Neutrophil (primary cell): ENCODE results near the gene ZNF823.

Experiments used
- H3K27ac ChIP-seq: fragments of 200-600 bp; sonication (generic); 2 replicates; pipeline ENCODE4 v1.5.1; 2016; ENCODE audit warnings: mild to moderate bottlenecking, moderate library complexity
- H3K27me3 ChIP-seq: fragments of 200-600 bp; sonication (generic); 2 replicates; pipeline ENCODE4 v1.6.0; 2016; ENCODE audit warnings: mild to moderate bottlenecking
- H3K36me3 ChIP-seq: fragments of 200-600 bp; sonication (generic); 2 replicates; pipeline ENCODE4 v1.5.1; 2017
- H3K4me1 ChIP-seq, 2 experiments: fragments of 200-600 bp in 1 of 2; sonication (generic) in 1 of 2; 1 replicate in 1 of 2; 2 replicates in 1 of 2; pipeline versions ENCODE4 v1.5.1 to v1.6.1; 2013 to 2016; ENCODE audit warnings: low read depth in 1 of 2, low read length in 1 of 2, mild to moderate bottlenecking in 1 of 2, moderate library complexity in 1 of 2; ENCODE audit not compliant: control insufficient read depth in 1 of 2, insufficient read depth in 1 of 2
- H3K4me3 ChIP-seq, 2 experiments: fragments of 200-600 bp in 1 of 2; sonication (generic) in 1 of 2; 1 replicate in 1 of 2; 2 replicates in 1 of 2; pipeline ENCODE4 v1.5.1; 2013 to 2016; ENCODE audit warnings: low read depth in 1 of 2, low read length in 1 of 2, mild to moderate bottlenecking in 1 of 2, moderate library complexity in 1 of 2
- H3K9me3 ChIP-seq: fragments of 200-600 bp; sonication (generic); 2 replicates; pipeline ENCODE4 v1.5.1; 2016
- CTCF ChIP-seq: fragments of 200-600 bp; sonication (generic); IDR thresholded peaks from 2 replicates; pipeline ENCODE4 v1.5.1; 2016; ENCODE audit warnings: antibody characterized with exemption

The ZNF823 gene

GRCh38 chr19:11738746-11739620 is at the start of gene ZNF823:
Gene ZNF823, minus strand, starts transcription at chr19:11738946. Its CDS starts 127 bp downstream, at chr19:11738819.
- H3K36me3 ChIP-seq, result no peaks in the 10 kb centered on the region
- TF ChIP-seq CTCF, result no peak
- peaks cover 12 to 14% of the 10 kb centered on the region in 2 experiments for H3K4me1 ChIP-seq
- H3K27me3 ChIP-seq, result peaks cover 3% of the 10 kb centered on the region
- peak within 1 kb of the TSS; percentile 35 for H3K27ac ChIP-seq
- peak within 1 kb of the TSS; percentile 69 to 80 for H3K4me3 ChIP-seq
- no peaks in the 10 kb centered on the region for H3K9me3 ChIP-seq

GRCh38 chr19:11787536-11787935 is 48.8 kb upstream of the ZNF823 start:
- Histone ChIP-seq H3K36me3 (no peaks in the 10 kb centered on the region), H3K4me1 (no peaks in the 10 kb centered on the region), H3K4me3 (no peak overlapping the region), H3K27me3 (no peaks in the 10 kb centered on the region), H3K9me3 (peaks cover 37% of the 10 kb centered on the region), H3K27ac (no peak overlapping the region)
- TF ChIP-seq CTCF, result no peak

- H3K9me3 ChIP-seq, result peaks cover 67% of the 10 kb centered on the region
- H3K4me3 ChIP-seq, result no peak overlapping the region
- TF ChIP-seq CTCF, result no peak
Measured at GRCh38 chr19:11784356-11784755, 45.6 kb upstream of the ZNF823 start.

GRCh38 chr19:11783767-11784166 is 45.0 kb upstream of the ZNF823 start:
- H3K27me3 ChIP-seq, result no peaks in the 10 kb centered on the region
- peaks cover 71% of the 10 kb centered on the region for H3K9me3 ChIP-seq
- peaks cover 24% of the 10 kb centered on the region for H3K36me3 ChIP-seq
- H3K4me1 ChIP-seq, result no peaks in the 10 kb centered on the region
- H3K4me3 ChIP-seq, result no peak overlapping the region
- H3K27ac ChIP-seq, result no peak overlapping the region
- TF ChIP-seq CTCF, result no peak

More at GRCh38 chr19:11784356-11784755, 45.6 kb upstream of the ZNF823 start:
- no peaks in the 10 kb centered on the region for H3K4me1 ChIP-seq
- peaks cover 20% of the 10 kb centered on the region for H3K36me3 ChIP-seq
- no peaks in the 10 kb centered on the region for H3K27me3 ChIP-seq
- no peak overlapping the region for H3K27ac ChIP-seq

GRCh38 chr19:11781295-11782057 is 42.7 kb upstream of the ZNF823 start:
- no peak for TF ChIP-seq CTCF
- no peaks in the 10 kb centered on the region for H3K27me3 ChIP-seq
- peaks cover 84% of the 10 kb centered on the region for H3K9me3 ChIP-seq
- H3K27ac ChIP-seq, result no peak overlapping the region
- no peaks in the 10 kb centered on the region for H3K4me1 ChIP-seq
- peaks cover 39% of the 10 kb centered on the region for H3K36me3 ChIP-seq
- H3K4me3 ChIP-seq, result no peak overlapping the region
